Retina (tissue), 1 donor: ENCODE measurements around the gene IGF2R.
A peak's percentile ranks its signal among the peaks of the same experiment; 100 is the strongest.
"Not testable (repeated sequence)": the region's sequence is repeated elsewhere in the genome, so short reads cannot be mapped to it uniquely, and the experiment has no call there.

Source experiments
- DNase-seq: peaks from one replicate; pipeline ENCODE4 v3.0.0-alpha.2; 2016

Gene IGF2R, protein sequence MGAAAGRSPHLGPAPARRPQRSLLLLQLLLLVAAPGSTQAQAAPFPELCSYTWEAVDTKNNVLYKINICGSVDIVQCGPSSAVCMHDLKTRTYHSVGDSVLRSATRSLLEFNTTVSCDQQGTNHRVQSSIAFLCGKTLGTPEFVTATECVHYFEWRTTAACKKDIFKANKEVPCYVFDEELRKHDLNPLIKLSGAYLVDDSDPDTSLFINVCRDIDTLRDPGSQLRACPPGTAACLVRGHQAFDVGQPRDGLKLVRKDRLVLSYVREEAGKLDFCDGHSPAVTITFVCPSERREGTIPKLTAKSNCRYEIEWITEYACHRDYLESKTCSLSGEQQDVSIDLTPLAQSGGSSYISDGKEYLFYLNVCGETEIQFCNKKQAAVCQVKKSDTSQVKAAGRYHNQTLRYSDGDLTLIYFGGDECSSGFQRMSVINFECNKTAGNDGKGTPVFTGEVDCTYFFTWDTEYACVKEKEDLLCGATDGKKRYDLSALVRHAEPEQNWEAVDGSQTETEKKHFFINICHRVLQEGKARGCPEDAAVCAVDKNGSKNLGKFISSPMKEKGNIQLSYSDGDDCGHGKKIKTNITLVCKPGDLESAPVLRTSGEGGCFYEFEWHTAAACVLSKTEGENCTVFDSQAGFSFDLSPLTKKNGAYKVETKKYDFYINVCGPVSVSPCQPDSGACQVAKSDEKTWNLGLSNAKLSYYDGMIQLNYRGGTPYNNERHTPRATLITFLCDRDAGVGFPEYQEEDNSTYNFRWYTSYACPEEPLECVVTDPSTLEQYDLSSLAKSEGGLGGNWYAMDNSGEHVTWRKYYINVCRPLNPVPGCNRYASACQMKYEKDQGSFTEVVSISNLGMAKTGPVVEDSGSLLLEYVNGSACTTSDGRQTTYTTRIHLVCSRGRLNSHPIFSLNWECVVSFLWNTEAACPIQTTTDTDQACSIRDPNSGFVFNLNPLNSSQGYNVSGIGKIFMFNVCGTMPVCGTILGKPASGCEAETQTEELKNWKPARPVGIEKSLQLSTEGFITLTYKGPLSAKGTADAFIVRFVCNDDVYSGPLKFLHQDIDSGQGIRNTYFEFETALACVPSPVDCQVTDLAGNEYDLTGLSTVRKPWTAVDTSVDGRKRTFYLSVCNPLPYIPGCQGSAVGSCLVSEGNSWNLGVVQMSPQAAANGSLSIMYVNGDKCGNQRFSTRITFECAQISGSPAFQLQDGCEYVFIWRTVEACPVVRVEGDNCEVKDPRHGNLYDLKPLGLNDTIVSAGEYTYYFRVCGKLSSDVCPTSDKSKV (N-terminal part only)

DNA sequence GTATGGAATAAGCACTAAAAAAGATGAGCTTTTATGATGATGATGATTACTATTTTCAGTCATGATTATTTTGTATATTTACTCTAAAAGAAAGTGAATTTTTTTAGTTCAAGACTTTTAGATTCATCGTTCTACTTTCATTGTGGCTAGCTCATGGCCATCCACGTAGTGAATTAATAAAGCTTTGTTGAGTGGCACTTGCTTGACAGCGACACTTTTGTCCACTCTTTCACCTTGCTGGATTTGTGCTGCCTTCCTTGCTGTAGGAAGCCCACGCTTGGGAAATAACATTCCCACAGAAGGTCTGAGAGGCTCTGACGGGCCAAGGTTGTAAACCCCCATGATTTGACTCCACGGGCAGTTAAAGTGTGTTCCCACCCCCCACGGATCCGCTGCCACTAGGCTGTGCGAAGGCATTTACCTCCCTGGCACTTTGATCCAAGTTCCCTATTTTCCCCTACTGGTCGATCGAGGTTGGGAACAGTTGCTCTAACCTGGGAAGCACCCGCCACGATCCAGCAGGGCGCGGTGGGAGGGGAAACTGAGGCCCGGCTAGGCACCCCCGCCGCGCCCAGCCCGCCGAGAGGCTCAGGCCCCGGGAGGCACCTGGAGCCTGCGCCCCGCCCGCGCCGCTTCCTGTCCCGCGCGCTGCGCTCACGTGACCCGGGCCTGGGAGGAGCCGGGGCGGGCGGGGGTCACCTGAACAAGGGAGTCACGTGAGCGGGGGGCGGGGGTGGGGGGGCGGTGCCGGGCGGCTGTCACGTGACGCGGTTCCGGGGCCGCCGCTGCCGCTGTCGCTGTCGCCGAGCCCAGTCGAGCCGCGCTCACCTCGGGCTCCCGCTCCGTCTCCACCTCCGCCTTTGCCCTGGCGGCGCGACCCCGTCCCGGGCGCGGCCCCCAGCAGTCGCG lies at the start of gene IGF2R:
IGF2R (plus strand) TSS at position 788 of the 909 bp plus-strand sequence. CDS start 165 bp downstream, outside the sequence.
- peak; percentile 87 for DNase-seq

DNA sequence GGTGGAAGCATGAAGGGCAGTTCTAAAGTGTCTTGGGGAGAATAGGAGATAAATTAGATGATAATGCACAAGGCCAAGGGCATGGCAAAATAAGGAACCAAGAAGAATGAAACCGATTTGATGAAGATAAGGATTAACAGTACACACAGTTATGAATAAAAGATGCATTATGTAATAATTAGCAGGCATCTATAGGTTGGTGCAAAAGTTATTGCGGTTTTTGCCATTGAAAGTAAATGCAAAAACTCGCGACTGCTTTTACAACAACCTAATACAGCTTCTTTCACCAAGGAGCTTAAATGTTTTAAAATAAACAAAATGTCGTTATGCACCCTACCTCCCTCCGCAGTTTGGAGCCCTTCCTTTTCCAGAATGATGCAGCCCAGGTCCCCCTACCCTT lies 49.1 kb upstream of the IGF2R start:
- no peak for DNase-seq

DNA sequence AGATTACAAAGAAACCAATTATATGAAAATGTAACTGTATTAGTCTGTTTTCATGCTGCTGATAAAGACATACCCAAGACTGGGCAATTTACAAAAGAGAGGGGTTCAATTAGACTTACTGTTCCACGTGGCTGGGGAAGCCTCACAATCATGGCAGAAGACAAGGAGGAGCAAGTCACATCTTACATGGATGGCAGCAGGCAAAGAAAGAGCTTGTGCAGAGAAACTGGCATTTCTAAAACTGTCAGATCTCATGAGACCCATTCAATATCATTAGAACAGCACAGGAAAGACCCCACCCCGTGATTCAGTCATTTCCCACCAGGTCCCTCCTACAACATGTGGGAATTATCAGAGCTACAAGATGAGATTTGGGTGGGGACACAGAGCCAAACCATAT lies 44.7 kb upstream of the IGF2R start:
- not testable (repeated sequence) for DNase-seq

DNA sequence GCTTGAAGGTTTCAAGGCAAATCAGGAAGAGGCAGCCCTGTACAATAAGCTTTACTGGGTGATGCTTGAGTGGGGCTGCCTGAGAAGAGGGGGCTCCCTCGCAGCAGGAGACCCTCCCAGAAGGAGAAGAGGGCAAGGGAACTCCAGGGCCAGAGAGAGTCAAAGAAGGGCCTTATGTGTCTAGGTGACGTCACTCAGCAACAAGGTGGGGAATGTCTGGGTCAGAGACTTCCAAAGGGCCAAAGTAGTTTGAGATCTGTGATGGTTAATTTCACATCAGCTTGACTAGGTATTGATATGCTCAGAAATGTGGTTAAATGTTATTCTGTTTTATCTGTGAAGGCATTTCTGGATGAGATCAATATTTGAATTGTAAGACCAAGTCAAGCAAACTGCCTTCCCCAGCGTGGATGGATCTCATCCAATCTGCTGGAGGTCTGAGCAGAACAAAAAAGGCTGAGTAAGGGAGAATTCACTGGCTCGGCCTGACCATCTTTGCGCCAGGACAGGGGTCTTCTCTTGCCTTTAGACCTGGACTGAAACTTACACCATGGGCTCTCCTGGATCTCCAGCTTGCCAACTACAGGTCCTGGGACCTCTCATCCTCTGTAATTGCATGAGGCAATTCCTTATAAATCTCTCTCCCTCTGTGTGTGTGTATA lies 42.2 kb upstream of the IGF2R start:
- no peak for DNase-seq

DNA sequence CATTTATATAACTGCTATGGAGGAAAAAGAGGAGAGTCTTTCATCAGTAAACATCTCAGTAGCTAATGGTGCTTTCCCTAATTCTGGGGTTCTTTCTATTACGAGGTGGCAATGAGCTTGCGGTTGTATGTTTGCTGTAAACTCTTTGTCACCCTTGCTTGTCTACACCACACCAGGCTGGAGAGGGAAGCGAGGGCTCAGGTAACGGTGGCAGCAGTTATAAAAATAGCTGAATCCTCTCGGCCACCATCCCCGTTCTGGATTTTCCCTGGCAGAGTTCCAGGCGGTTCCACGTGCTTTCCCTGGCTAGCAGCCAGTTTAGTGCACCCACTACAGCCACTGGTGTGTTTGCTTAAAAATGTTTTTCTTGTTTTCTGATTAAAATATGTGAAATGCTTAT lies 39.1 kb upstream of the IGF2R start:
- DNase-seq = no peak

DNA sequence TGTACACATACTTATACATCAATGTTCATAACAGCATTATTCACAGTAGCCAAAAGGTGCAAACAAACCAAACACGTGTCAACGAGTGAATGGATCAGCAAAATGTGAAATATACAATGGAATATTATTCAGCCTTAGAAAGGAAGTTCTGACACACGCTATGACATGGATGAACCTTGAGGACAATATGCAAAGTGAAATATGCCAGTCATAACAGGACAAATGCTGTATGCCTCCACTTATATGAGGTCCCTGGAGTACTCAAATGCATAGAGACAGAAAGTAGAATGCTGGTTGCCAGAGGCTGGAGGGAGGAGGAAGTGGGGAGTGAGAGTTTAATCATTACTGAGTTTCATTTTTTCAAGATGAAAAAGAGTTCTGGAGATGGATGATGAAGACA lies 37.8 kb upstream of the IGF2R start:
- DNase-seq = no peak

DNA sequence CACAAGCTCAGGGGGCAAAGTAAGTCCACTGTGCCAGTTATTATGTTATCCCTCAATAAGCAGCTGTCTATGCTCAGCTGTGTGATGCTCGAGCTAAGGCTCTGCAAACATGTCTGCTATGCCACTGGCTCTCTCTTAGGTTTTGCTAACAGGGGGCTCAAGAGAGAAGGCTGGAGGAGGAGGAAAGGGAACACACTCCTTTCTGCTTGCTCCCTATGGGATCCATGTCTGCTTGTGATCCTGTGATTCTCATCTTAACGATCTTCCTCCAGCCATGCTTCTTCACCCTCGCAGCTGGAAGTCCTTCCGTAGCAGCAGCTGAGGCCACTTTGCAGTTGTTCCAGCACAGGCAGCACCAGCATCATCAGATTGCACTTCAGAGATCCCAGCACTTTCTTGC lies 37.0 kb upstream of the IGF2R start:
- peak; percentile 42 for DNase-seq

DNA sequence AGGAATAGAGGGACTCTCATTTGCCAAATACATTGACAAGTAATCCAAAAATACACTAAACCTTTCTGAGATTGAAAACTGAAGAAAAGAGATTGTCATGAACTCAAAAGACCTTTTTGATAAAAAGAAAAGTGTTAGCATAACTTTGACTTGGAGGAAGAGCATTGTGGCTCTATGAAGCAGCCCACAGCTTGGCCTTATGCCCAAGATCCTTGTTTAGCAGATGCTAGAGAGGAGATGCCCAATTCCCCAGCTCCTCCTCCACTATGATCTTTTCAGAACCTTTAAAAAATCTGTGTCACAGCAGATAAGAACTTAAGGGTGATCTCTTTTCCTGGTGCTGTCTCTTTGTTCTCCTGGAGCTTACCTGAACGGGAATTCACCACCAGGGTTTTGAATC lies 35.8 kb upstream of the IGF2R start:
- no peak for DNase-seq

DNA sequence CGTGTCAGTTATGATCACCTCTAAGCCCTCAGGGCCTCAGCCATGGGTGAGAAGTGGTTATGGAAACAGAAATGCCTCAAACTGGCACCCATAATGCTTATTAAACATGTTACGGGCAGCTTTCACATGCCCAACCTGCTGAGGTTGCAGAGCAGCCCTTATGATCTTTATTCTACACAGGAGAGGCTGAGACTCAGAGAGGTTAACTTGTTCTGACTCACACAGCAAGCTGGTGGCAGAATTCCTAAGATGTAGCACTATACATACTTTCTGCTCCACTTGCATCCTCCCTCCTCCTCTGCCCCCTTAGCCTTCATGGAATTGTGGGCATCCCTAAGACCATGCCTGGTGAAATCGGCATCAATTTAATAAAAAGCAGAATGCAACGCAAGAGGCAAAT lies 34.7 kb upstream of the IGF2R start:
- DNase-seq = no peak

DNA sequence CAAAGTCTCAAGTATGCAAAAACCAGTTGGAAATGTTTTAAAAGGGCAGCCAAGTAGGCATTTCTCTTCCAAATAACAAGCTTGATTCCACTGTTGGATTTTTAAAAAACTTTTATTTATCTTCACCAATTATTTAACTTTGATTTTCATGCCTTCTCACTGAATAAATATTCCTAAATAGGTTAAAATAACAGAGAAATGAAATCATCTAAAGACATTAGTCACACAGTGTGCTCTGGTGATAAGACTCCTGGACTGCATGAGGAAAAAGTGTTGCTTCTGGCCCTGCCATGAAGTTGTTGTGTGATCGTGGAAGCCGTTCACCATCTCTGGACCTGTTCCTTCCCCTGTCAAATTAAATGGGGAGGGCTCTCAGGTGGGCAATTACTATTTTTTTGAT lies 33.8 kb upstream of the IGF2R start:
- no peak for DNase-seq

DNA sequence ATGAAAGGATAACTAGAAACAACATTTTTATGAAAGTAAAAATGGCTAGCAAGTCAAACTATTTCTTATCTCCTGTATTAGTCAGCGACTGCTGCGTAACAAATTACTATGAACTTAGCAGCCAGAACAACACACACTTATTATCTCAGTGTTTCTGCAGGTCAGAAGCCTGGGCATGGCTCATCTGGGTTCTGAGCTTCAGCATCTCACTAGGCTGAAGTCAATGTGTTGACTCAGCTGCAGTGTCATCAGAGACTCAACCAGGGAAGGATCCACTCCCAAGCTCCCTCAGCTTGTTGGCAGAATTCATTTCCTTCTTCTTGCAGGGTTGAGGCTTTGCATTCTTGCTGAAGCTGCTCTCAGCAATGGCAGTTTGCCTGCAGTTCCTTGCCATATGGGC lies 33.2 kb upstream of the IGF2R start:
- no peak for DNase-seq

DNA sequence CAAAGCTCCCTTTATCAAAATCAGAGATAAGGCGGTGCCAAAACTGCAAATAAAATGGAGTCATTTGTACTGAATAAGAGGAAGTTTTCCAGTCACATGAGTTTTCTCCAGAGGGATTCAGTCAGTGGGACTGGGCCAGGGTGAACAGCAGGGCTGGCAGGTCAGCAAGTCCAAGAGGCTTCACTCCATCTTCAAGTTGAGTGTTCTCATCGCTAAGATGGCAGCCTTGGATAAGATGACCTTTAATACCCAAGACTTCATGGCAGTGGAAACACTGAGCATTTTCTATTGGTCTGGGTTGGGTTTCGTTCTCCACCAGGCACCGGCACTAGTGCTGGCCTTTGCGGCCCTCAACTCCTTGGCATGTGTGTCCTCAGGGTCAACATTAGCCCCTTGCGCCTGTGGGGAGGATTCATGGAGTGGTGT lies 29.3 kb upstream of the IGF2R start:
- no peak for DNase-seq

DNA sequence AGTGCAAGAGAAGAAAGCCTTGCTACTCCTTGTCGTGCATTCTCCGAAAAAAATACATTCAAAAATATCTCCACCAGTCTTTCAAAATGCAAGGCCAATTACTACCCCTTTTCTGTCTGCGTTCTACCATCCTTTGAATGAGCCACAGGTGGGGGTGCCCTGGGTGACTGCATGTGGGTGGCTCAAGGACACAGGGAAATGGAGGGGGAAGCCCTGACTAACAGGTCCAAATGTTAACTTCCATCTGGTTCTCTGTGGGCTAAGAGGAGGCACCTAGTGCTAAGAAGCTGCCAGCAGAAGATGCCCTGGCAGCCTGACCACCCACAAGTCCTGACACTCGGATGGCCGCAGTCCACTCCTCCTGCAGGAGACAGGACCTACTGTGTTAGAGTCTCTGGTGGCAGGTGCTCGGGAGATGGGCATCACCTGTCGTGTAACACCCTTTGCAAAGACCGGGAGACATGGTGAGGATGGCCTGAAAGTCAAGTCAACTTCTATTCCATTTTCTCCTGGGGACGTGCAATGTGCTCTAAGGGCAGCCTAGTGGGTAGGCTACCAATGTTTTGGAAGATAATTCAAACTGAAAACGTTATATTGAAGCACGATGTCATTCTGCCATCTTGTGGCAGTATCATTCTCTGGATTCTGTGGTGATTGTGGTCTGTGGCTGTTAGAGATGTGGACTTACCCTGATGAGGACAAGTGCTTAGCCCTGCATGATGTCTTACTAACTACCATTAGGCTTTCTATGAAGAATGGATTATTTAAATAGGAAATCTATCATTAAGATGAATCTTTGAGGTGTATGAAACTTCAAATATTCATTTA lies 27.4 kb upstream of the IGF2R start:
- DNase-seq = no peak

DNA sequence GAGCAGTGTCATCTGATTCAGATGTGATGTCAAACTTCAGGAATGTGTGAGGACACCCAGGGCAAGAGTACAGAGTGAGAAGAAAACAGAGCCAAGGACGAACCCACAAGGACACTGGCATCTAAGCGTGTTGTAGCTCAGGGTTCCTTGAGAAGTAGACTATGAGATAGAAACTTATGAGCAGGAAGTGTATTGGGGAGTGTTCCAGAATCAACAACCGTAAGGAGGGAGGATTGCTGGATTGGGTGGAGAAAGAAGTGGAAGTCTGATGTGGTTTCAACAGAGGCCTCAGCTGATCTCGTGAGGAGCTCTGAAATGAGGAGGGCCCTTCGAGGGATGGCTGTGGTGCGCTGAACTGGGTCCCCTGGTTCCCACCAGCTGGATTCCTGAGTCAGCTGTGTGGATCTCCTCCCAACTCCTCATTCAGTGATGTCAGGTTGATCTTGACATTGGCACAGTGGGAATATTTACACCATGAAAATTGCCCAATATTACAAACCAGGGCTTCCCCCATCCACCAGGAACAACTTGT lies 25.7 kb upstream of the IGF2R start:
- DNase-seq = no peak

DNA sequence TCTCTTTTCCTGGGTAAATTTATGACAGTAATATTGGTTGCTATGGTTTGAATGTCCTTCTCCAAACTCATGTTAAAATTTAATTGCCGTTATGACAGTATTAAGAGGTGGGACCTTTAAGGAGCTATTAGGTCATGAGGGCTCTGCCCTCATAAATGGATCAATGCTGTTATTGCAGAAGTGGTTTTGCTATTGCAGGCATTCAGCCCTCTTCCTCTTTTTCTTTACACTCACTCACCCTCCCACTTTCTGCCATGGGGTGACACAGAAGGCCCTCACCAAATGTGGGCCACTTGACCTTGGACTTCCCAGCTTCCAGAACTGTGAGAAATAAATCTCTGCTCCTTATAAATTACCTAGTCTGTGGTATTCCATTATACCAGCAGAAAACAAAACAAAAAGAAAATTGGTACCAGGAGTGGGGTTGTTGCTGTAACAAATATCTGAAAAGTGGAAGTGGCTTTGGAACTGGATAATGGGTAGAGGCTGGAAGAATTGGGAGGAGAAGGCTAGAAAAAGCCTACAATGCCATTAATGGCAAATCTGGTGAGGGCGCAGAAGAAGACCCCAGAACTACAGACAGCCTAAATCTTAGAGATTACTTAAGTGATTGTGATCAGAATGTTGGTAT lies 24.8 kb upstream of the IGF2R start:
- DNase-seq = no peak

DNA sequence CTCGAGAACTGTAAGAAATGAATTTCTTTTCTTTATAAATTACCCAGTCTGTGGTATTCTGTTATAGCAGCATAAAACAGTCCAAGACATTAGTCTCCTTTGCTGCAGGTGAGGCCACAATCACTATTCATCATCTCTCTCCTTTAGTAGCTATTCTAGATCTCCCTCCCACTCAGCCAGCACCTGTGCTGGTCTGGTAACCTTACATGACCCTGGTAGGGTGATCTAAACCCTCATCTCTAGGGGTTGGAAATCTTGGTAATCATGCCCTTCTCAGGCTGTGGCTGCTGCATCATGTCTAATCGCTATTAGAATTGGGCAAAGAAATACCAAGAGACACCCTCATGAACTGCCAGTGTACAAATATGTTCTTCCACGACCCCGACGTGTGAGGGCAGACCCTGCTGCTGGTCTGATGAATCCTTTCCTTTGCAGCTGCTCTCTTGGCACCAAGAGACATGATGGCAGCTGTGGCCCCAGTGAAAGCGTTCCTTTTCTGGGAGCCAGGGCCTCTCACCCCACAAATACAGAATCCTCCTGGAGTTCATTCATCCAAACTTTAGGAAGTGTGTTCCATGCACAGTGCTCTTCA lies 23.0 kb upstream of the IGF2R start:
- no peak for DNase-seq

DNA sequence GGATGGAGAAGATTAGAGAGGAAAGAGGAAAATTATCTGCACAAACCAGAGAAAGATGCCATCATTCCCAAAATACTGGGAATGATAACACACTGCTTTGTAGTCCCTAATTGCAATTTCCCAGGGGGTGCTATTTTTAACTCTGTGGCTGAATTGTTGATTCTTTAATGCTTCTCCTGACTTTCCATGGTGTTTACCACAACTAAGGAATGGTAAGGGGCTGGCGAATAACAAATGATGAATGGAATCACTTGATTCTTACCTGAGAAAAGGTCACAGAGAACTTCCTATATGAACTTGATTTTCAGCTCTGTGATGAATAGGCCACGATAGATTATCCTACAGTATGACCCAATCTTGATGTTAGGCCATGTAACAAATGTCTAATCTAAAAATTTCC lies 22.0 kb upstream of the IGF2R start:
- no peak for DNase-seq

DNA sequence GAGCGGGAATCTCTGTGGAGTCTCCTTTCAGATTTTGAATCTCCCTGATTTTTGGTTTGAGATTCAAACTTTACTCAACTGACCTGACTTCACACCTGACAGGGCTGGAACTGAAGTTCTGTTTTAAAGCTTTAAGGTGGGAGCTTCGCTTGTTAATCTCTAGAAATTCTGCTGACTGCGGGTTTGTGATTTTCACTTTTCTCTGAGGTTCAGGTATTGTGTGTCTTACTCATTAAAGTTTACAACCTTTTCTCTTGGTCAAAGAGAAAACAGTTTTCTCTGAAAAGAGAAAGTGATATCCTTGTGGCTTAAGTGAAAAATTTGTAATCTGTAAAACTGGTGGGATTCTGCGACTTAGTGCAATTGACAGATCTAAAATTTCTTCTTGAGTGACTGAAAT lies 20.7 kb upstream of the IGF2R start:
- DNase-seq = no peak

DNA sequence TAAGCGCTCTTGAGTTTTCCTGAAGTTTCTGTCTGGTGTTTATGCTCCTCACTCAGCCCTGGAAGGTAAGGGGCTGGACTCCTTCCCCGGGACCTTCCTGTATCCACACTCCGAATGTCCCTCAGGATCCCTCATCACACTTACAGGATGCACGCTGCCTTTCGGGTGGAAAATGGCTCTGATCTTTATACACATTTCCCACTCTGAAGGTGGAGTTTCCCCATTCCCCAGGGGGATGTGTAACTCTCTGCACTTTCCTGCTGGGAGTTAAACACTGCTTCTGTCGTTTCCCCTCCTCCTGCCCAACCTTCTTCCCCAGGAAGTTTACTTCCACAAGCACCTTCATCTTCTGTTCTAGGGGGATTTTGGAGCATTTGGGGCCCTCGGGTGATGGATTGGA lies 17.1 kb upstream of the IGF2R start:
- no peak for DNase-seq
